Sigmoid colon (tissue), 4 donors: ENCODE data around the gene POGLUT3.

Experiments
- CTCF ChIP-seq, 4 experiments: fragments of 450-650 bp in 3 of 4; fragments of 200-600 bp in 1 of 4; IDR thresholded peaks; one replicate each; pipeline ENCODE4 v1.5.1; 2016 to 2019; ENCODE audit warnings: antibody characterized with exemption in 4 of 4, mild to moderate bottlenecking in 3 of 4, moderate library complexity in 2 of 4
- EP300 ChIP-seq, 4 donors: sonication (generic); formaldehyde crosslinking; IDR thresholded peaks; one replicate each; pipeline ENCODE4 v1.6.1; 2017; ENCODE audit warnings: antibody characterized with exemption in 4 of 4
- POLR2A ChIP-seq, 2 donors: fragments of 450-650 bp; IDR thresholded peaks; one replicate each; pipeline ENCODE4 v1.6.1; 2016; ENCODE audit warnings: antibody characterized with exemption in 2 of 2, mild to moderate bottlenecking in 2 of 2, moderate library complexity in 2 of 2

GRCh38 chr11:108486828-108487227, 11.4 kb downstream of the POGLUT3 start:
- TF ChIP-seq CTCF (IDR thresholded peaks at IDR 0.05) (no peak), EP300 (IDR thresholded peaks at IDR 0.05) (no peak), POLR2A (IDR thresholded peaks at IDR 0.05) (no peak)
